Stimulated activated CD4-positive, alpha-beta T cell treated with anti-CD3 and anti-CD28 coated beads, Interleukin-1b, Interleukin-23, amount 100 ng/mL, for 48 hours (primary cell): ENCODE data around the gene KIF24.
"Not testable (repeated sequence)": the region's sequence is repeated elsewhere in the genome, so short reads cannot be mapped to it uniquely, and the experiment has no call there.

Experiments used
- DNase-seq: peaks from one replicate; pipeline ENCODE4 v3.0.0-alpha.2; 2020

KIF24 gene

DNA sequence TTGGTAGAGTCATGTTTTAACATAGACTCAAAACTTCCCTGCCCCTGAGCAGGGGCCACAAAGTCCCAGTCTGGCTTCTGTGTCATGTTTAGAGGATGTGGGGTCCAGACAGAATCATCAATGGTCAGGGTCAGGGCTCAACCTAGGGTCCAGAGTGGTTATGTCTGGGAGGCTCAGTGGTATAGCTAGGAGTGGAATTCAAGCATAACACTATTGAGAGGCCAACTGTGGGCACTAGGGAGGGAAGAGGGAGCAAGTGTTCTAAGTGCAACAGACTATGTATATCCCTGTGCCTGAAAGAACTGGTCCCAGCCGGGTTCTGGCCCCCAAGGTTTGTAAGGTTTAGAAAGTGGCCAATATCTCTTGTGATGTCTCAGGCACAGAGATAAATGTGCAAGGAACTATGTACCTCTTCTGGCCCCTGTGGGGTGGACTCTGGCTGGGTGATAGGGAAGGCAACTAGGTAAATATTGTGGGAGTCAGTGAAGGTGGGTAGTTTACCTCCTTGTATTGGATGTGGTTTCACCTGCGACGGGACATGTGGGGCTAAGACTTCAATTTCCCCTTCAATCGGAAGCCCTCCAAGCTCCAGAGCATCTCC lies 33.6 kb upstream of the KIF24 start:
- DNase-seq, result no peak

DNA sequence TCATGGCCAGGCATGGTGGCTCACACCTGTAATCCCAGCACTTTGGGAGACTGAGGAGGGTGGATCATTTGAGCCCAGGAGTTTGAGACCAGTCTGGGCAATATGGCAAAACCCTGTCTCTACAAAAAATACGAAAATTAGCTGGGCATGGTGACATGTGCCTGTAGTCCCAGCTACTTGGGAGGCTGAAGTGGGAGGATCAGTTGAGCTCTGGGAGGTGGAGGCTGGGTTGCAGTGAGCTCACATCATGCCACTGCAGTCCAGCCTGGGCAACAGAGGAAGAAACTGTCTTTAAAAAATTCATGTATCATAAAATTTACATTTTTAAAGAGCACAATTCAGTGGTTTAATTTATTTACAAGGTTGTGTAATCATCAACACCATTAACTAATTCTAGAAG lies 23.9 kb upstream of the KIF24 start:
- DNase-seq, result not testable (repeated sequence)

DNA sequence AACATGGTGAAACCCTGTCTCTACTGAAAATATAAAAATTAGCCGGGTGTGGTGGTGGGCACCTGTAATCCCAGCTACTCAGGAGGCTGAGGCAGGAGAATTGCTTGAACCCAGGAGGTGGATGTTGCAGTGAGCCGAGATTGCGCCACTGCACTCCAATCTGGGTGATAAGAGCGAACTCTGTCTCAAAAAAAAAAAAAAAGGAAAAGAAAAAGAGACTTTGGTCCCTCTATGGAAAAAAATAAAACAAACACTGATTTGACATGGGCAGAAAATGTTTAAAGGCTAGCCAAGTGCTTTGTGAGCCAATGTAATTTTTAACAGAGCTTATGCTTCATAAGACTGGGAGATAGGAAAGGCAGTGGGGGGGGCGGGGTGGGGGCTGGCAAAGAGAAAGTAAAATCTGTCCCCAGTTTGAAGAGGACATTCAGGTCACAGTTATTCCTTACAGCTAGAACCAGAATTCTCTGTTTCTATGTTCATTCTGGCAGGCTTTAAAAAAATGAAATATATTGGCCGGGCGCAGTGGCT lies 23.1 kb upstream of the KIF24 start:
- not testable (repeated sequence) for DNase-seq

DNA sequence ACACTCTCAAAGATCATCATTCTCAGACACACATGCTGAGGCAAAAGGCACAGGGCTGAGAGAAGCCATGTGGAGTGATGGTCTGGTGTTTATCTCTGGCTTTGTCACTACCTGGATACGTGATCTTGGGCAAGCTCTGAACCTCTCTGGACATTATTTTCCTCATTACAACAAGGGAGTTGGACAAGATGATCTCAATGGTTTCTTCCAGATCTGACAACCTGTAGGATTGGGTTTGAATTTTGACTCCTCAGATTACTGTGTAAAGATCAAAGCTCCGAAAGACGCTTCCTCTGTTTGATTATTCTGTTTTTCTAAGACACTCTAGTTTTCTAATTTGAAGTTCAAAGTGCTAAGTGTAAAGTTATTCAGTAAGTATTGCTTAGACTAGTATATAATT lies 20.3 kb upstream of the KIF24 start:
- no peak for DNase-seq

DNA sequence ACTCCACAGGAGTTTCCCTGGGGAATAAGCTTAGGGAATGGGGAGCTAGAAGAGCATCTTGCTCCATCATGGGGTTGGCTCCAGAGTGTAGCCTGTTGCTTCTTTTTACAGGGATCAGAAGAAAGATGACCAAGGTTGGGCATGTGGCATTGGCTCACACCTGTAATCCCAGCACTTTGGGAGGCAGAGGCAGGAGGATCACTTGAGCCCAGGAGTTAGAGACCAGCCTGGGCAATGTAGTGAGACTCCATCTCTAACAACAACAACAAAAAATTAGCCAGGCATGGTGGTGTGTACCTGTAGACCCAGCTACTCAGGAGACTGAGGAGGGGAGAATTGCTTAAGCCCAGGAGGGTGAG lies 18.7 kb upstream of the KIF24 start:
- no peak for DNase-seq

DNA sequence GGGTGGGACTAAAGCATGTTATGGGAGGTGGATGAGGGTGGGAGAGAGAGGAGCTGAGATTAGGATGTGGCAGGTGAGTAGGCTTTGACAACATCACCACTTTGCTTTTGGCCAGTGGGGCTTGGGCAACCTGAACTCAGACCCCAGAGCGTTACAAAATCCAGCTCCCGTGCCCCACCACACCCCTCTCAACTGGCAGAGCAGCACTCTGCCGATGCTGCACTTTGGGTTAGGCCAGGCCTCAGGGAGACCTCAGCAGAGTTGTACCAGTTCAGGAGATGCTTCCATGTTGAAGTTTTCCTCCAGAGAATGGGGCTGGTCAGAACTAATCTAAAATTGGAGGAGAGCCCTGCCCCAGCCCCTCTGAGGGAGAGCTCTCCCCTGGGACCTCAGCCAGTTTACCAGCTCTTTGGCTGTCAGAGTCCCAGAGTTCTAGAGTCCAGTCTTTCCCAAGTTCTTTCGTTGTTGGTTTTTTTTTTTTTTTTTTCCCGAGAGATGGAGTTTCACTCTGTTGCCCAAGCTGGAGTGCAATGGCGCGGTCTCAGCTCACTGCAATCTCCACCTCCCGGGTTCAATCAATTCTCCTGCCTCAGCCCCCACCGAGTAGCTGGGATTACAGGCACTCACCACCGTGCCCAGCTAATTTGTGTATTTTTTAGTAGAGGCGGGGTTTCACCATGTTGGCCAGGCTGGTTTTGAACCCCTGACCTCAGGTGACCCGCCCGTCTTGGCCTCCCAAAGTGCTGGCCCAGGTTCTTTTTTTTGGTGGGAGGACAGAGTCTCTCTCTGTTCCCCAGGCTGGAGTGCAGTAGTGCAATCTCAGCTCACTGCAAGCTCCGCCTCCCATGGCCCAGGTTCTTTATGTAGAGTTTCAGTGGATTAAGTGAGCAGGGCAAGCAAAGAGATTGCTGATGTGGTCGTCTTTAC lies 18.1 kb upstream of the KIF24 start:
- no peak for DNase-seq

DNA sequence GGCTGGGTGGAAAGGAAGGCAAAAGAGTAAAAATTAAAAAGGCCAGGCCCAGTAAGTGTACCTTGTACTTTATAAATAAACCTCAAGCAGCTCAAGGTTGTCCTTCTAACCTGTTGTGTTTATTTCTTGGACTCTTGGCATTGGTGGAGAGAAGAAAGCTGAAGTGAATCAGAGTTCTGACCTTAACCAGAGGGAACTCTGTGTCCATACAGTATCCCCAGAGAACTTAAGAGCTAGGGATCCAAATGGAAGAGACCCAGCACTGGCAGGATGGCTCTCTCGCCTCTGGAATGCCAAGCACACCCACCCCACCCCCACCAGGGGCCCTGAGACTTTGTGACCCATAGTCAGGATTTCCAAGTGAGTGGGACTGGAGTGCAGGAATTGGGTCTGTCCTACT lies 14.5 kb upstream of the KIF24 start:
- DNase-seq, result no peak

DNA sequence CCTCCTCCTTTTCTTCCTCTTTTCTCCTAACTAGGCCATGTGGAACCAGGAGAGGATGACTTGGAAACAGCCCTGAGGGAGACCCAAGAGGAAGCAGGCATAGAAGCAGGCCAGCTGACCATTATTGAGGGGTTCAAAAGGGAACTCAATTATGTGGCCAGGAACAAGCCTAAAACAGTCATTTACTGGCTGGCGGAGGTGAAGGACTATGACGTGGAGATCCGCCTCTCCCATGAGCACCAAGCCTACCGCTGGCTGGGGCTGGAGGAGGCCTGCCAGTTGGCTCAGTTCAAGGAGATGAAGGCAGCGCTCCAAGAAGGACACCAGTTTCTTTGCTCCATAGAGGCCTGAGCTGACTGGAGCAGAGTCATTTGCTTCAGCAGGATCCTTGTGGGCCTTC lies 14.0 kb upstream of the KIF24 start:
- no peak for DNase-seq

DNA sequence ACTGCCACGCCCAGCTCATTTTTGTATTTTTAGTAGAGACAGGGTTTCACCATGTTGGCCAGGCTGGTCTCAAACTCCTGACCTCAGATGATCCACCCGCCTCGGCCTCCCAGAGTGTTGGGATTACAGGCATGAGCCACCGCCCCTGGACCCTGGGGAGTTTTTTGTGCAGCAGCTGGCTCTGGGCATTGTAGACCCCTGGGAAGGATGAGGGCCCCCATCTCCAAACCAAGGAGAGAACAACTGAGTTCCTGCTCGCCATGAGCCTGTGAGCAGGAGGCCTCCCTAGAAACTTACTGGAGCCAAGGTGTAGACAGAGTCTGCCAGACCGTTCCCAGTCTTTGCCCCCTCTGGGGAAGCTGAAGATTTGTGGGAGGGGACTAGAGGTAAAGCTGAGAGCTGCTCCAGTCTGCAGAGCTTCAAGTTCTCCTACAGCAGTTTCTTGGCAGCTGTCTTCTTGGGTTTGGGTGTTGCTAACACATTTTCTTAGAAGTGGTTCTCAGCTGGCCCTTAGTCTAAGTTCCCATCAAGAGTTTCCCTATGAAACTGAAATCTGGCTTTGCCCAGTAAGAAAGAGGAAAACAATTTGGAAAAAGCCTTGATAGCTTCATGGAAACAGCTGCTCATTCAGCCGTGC lies 12.7 kb upstream of the KIF24 start:
- DNase-seq, result no peak

DNA sequence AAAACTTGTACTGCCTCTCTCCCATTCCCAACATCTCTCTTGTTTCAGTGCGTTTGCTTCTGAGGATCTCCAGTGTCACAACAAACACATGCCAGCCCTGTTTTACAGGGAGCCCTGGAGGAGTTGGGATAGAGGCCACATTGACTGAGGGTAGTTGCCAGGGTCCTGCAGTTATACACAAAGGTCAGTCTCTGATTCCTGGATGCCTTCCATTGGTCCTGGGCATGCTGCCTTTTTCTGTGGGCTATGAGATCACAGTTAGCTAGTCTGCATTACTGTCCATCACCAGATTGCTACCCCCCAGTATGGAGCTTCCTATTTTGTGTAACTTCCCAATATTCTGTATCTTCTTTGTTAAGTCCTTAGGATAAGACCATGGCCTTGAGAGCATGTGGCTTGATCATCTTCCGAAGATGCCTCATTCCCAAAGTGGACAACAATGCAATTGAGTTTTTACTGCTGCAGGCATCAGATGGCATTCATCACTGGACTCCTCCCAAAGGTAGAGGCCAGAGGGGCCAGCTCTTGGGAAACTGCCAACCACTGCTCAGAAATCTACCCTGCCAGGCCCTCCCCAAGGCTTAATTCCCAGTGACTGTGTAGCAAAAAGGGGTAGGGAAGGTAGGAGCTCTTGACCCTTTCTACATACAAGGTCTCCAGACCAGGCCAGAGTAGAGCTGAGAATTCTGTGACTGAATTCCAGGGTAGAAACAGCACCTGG lies 9.8 kb upstream of the KIF24 start:
- no peak for DNase-seq

DNA sequence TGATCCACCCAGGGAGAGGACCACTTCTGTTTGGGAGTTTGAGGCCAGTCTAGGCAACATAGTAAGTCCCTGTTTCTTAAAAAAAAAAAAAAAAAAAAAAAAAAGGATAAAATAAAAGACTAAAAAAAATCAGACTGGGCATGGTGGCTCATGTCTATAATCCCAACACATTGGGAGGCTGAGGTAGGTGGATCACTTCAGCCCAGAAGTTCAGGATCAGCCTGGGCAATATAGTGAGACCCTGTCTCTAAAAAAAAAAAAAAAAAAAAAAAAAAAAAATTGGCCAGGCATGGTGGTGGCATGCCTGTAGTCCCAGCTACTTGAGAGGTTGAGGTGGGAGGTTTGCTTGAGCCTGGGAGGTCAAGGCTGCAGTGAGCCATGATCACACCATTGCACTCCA lies 9.0 kb upstream of the KIF24 start:
- not testable (repeated sequence) for DNase-seq

DNA sequence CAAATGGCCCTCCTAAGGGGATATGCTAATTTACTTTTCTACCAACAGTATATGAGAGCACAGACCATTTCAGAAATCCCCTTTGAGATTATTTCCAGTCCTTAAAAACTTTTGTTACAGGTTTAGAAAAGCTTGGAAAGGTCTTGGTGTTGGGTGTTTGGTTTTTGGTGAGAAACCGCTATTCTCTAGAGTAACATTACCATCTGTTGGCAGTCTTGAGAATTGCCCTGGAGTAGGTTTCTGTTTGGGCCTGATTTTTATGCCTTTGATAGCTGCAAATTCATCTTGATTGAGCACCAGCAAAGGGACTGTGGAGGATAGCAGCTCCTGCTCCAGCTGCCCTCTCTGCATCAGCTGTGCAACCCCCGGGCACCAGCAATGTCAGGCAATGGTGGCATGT lies 8.3 kb upstream of the KIF24 start:
- DNase-seq, result no peak

DNA sequence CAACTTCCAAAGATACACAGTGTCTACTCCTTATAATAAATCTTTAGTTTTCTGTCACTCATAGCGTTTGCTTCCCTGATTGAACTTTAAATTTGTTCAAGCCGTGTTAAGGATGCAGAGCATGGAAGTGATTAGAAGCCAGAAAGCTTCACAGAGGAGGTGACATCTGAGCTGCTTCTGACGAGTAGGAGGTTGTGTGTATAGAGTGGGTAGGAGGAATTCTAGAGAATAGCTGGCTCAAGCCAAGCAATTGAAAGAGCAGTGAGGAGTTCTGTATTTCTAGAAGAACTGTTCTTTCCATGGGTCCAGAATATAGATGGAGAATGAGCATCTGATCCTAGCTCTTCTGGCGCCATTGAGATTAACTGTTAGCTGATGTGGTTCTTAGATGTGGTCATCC lies 6.3 kb upstream of the KIF24 start:
- DNase-seq, result no peak

DNA sequence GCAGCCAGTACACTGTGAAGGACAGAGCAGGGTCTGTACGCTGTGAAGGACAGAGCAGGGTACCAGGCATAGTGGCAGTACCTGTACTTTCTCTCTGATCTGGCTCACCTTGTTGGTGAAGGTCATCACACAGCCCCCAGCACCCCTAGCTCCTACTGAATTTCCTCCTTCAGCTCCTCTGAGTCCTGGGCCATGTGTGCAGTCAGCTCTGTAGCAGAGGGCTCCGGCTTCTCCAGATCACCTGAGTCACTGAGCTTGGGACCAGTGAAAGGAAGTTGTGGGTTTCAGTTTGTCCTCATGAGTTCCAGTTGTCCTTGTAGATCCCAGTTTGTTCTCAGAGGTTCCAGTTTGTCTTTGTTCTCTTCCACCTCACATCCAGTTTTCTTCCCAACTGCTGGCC lies 5.8 kb upstream of the KIF24 start:
- DNase-seq, result no peak

DNA sequence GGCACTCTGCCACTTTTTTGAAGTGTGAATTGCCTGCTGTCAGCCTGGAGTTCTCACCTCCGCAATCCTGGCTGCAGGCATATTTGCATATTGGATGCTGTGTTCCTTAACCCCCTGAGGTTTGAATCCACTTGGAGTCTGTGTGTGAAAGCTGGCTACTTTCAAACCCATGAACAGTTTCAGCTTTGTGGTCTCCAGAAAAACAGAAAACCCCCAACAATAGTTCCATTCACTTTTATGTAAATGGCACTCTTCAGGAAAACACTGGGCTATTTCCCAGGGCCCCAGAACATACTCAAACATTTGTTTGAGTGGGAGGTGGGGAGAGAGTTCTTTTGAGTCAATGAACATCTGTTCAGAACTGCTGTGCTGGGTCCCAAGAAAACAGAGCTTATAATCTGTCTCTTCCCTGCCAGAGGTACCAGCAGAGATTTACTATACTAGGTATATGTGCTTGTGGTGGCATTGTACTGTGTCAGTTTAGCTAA lies 5.3 kb upstream of the KIF24 start:
- no peak for DNase-seq

DNA sequence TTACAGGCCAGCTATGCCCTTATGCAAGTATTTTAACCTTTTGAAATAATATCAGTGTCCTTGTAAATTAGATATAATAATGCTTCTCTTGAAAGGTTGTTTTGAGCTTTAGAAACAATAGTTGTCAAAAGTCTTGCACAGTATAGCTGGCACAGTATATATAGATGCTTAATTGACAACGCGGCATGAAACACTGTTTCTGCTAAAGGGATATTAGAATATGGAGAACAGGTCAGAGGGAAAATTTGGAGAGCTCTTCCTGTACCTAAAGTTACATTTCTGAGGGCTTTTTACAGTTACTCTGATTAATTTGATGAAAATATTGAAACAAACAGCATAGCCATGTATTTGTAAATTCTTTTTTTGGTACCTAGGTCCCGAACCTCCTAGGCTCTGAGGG lies 4.8 kb upstream of the KIF24 start:
- DNase-seq, result no peak

DNA sequence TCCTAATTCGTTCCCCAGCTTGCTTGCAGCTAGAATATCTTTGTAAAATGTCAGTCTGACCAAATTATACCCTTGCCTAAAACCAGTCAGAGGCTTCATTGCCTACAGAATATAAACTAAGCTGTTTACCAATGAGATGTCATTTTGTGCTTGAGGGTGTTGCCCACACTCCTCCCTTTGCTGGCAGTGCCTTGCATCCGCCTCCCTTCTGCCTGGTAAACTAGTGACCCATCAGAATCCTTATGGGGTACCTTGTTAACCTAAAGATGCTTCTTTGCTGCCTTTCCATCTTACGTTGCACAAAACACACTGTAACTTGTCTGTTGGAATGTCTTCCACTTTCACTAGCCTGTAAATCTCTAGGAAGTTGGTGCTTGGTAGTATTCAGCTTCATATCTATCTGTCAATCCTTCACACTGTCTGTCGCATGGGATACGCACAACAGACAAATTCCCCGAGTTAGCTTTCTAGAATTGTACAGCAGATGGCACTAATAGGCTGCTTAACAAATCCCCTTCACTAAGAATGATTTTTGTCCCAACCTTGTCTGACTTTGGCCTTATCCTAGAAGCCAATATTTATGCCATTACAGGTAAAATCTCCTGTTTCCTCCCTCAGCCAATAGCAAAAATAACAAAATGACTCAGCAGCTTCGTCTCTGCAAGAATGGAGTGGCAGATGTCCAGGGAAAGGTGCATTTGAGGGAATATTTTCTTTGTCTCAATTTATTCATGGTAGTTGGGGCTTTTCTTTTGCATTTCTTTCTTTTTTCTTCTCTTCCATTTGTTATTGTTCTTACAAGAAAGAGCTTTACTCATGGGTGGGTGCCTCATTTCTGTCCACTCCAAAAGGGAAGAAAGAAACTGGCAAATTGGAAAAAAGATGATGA lies 3.3 kb upstream of the KIF24 start:
- no peak for DNase-seq

DNA sequence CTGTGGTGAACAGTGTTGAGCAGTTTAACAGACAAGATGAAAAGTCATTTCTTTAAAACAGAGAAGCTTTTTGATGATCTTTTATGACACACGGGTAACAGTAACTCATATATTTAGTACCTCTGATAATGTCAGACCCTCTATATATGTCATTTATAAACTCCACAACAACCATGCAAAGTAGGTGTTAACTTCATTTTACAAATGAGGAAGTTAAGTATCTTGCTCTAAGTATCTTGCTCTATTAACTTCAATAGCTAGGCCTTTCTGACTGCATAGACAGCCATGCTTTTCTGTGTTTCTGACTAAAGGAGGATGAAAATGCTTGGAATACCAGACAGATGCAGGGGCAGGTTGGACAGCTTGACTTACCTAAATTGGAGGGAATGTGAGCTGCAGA lies 2.1 kb upstream of the KIF24 start:
- DNase-seq, result no peak

DNA sequence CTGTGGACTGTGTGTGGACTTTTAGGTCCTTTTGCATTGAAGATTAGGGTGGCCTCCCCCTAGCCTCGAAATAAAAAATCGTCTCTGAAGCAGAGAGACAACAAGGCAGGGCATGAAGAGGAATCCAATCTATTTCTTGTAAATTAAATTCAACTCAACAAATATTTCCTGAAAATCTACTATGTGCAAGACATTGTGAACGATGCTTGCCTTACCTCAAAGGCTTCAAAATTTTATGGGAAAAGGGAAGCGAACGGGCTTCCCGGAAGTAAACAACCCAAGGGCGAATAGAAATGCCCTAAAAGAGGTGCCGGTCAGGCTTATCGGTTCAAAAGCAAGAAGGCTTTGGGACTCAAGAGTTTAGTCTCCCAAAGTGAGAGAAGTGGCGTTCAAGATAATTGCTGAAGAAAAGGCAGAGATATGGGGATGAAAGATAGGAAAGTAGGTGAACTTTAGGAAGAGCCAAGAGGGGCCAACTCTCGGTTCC lies 525 bp downstream of the KIF24 start:
- no peak for DNase-seq

DNA sequence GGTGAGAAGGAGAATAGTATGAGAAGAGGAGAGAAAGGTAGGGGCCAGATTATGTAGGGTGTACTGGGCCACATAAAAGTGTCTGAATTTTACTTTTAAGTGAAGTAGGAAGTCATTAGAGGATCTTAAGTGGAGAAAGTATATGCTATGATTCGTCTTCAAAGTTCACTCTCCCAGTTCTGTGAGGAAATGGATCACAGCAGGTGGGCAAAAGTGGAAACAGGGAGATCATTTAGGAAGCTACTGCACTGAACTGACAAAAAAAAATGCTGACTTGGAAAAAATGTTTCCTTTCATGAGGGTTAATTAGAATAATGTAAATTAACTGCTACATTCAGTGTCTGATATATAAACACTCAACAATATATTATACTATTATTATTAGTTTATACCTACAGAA lies 2.4 kb downstream of the KIF24 start:
- DNase-seq, result no peak

DNA sequence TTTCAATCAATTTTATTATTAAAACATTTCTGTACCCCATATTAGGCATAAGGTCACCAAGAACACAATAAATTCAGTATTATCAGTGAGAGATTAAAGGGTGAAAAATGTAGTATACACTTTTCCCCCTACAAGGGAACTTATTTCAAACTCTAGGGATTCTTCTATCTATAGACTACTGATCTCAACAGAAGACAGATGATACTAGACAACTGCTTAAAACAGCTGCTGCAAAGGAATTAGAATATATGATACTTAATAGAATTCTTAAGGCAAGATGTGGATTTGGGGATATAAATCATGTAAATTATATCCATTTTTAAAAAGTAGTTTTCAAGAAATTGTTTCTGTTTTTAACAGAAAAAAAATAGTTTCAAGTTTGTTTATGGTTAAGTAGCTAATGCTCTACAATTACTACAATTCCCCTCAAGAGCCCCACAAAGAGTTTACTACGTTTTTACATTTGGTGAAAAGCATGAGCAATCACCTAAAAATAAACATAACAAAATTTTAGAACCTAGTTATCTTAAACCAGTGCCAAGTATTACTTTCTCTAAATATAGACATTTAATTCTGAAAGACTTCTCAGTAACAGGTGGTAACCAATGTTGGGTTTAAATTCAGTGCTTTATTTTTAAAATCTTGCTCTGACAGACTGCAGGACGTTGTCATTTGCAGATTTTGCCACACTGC lies 6.0 kb downstream of the KIF24 start:
- no peak for DNase-seq
